ENCODE results near the gene NDST4. TPM values are rescaled to one million over a fixed set of nuclear protein-coding genes. Genes with fewer than 3 reads are reported as not detected.

Gene NDST4
- total and polyA plus RNA-seq, 8 donors = 0.19 to 5.1 (median 0.61) TPM; not detected in 3

GRCh38 chr4:114857831-114858230, 255.6 kb downstream of the NDST4 start:
- WGBS, 5 donors = 39 to 60% (median 42%) methylated on average over 1 of the region's 1 CpG
- intact Hi-C loops (cut with DNase I; ENCODE audit: low total_unique reads) = no loop called here
- TF ChIP-seq CTCF (IDR thresholded peaks at IDR 0.05) (no peak), POLR2AphosphoS5 (IDR thresholded peaks at IDR 0.05) (no peak), POLR2A (IDR thresholded peaks at IDR 0.05) (no peak), EP300 (IDR thresholded peaks at IDR 0.05) (no peak)

GRCh38 chr4:114839986-114840385, 273.4 kb downstream of the NDST4 start:
- Histone ChIP-seq H3K4me3 (no peak overlapping the region), H3K4me1 (no peaks in the 10 kb centered on the region), H3K27ac (no peak overlapping the region), H3K27me3 (no peaks in the 10 kb centered on the region), H3K9me3 (no peaks in the 10 kb centered on the region), H3K36me3 (no peaks in the 10 kb centered on the region)
- no peak for DNase-seq
- intact Hi-C loops (cut with DNase I; ENCODE audit: low total_unique reads) = no loop called here
- no peak for TF ChIP-seq POLR2A (IDR thresholded peaks at IDR 0.05)
- TF ChIP-seq EP300 (IDR thresholded peaks at IDR 0.05) = no peak
- TF ChIP-seq CTCF (IDR thresholded peaks at IDR 0.05) = no peak
- TF ChIP-seq POLR2AphosphoS5 (IDR thresholded peaks at IDR 0.05) = no peak
- 26 to 48% (median 38%) methylated on average over 1 of the region's 1 CpG for WGBS, 5 donors

More at GRCh38 chr4:114857831-114858230, 255.6 kb downstream of the NDST4 start:
- DNase-seq = no peak
- Histone ChIP-seq H3K4me3 (no peak overlapping the region), H3K36me3 (no peaks in the 10 kb centered on the region), H3K27ac (no peak overlapping the region), H3K4me1 (no peaks in the 10 kb centered on the region), H3K9me3 (peaks cover 0 to 5% (median 0%) of the 10 kb centered on the region in 4 donors), H3K27me3 (no peaks in the 10 kb centered on the region)

- Histone ChIP-seq H3K27ac (no peak overlapping the region), H3K36me3 (no peaks in the 10 kb centered on the region), H3K4me3 (no peak overlapping the region), H3K4me1 (no peaks in the 10 kb centered on the region), H3K27me3 (no peaks in the 10 kb centered on the region), H3K9me3 (no peaks in the 10 kb centered on the region)
- TF ChIP-seq CTCF (IDR thresholded peaks at IDR 0.05) = no peak
- TF ChIP-seq POLR2A (IDR thresholded peaks at IDR 0.05) = no peak
- TF ChIP-seq POLR2AphosphoS5 (IDR thresholded peaks at IDR 0.05) = no peak
- no peak for TF ChIP-seq EP300 (IDR thresholded peaks at IDR 0.05)
- WGBS, 5 donors = 81 to 91% (median 87%) methylated on average over 2 of the region's 2 CpGs
- no peak for DNase-seq
- intact Hi-C loops (cut with DNase I; ENCODE audit: low total_unique reads) = no loop called here
Observed at GRCh38 chr4:114830628-114831027, 282.8 kb downstream of the NDST4 start.

GRCh38 chr4:114827651-114828050, 285.8 kb downstream of the NDST4 start:
- intact Hi-C loops (cut with DNase I; ENCODE audit: low total_unique reads) = no loop called here
- Histone ChIP-seq H3K27ac (no peak overlapping the region), H3K27me3 (no peaks in the 10 kb centered on the region), H3K9me3 (no peaks in the 10 kb centered on the region), H3K4me3 (no peak overlapping the region), H3K4me1 (no peaks in the 10 kb centered on the region), H3K36me3 (no peaks in the 10 kb centered on the region)
- 56 to 73% (median 65%) methylated on average over 5 of the region's 5 CpGs for WGBS, 5 donors
- TF ChIP-seq EP300 (IDR thresholded peaks at IDR 0.05) = no peak
- no peak for TF ChIP-seq CTCF (IDR thresholded peaks at IDR 0.05)
- no peak for TF ChIP-seq POLR2A (IDR thresholded peaks at IDR 0.05)
- TF ChIP-seq POLR2AphosphoS5 (IDR thresholded peaks at IDR 0.05) = no peak
- DNase-seq = no peak

Measured in stomach (tissue), 9 donors.